Stimulated activated CD4-positive, alpha-beta T cell treated with anti-CD3 and anti-CD28 coated beads, Interleukin-15, amount 100 ng/mL, for 24 hours (primary cell): ENCODE data around the gene PEAK1.
A peak's percentile ranks its signal among the peaks of the same experiment; 100 is the strongest.

Experiments used
- DNase-seq: peaks from one replicate; pipeline ENCODE4 v3.0.0-alpha.2; 2020

Gene PEAK1

DNA sequence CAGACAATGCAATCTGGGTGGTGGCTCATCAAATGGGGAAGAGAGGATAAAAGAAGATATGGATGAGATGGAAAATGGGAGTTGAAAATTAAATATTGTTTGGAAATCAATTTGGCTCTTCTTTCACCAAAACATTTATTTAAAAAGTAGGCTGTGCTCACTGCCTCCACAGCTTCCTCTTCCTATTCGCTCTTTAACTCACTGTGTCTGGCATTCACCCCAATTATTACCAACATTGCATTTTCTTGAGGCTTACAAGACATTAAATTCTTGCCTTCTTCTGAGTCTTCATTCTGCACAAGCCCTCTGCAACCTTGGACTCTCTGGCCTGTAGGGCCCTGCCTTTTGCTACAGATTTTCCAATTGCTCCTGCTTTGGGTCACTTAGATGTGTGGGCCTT lies 296.1 kb downstream of the PEAK1 start:
- no peak for DNase-seq

DNA sequence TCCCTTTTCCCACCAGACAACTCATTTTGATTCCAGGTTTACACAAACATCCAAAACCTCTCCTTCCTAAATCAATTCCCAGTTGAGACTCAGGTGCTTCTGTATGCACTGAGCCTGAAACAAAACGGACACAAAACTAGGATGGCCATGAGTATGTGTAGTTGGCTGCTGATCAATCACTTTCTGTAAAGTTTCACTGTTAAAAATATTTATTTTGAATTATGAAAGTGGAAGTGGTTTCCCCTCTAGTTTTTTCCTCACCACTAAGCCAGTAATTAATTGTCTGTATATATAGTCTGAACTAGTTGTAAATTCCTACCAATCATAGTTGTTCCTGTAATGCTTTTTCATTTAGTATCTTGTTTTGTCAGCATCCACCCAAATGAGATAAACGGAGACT lies 297.3 kb downstream of the PEAK1 start:
- DNase-seq, result no peak

DNA sequence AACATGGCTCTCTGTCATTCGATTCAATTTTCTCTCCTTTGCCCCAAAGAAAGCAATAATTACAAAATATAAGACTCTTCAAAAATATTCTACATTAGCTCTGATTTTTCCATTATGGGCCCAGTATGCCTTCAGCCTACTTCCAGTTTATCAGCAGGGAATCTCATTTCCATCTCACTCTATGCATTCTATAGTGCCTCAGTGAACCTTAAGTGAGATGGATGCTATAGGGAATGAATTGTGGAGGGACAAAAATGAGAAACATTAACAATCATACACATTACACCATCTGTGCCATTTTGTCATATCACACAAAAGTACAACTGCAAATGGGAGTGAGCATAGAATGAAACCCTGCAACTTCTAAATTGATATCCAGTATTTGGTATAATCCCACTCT lies 298.3 kb downstream of the PEAK1 start:
- DNase-seq, result no peak

DNA sequence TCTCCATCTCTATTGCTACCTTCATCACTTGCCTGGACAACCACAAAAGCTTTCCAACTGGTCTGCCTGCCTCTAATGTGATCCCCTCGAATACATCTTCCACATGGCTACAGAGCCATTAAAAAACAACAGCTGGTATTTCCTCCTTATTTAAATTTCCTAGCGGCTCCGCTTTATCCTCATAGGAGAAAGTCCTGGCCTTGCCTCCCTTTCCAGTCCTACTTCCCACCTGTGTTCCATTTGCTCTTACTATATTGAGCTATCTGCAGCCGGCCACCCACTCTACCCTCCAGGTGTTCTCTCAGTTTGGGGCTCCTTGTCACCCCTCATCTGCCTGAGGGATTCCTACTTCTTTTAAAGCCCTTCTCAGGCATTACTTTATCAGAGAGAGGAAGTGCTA lies 299.3 kb downstream of the PEAK1 start:
- DNase-seq, result no peak

DNA sequence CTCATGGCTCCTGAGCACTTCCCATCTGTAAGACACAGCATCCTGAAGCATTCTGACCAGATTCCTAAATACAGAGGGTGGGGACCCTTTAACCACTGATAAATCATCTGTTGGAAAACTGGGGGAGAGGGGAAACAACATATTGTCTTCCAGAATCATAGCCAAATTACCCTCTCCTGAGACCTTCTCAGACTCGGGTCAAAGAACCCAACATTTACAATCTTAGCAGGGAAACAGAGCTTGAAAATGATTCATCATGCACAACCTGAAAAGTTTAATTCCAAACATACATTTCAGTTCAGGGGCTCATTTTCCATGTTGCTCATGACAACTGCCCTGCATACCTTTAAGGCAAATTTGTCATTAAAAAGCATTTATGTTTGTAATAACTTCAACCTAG lies 300.5 kb downstream of the PEAK1 start:
- no peak for DNase-seq

DNA sequence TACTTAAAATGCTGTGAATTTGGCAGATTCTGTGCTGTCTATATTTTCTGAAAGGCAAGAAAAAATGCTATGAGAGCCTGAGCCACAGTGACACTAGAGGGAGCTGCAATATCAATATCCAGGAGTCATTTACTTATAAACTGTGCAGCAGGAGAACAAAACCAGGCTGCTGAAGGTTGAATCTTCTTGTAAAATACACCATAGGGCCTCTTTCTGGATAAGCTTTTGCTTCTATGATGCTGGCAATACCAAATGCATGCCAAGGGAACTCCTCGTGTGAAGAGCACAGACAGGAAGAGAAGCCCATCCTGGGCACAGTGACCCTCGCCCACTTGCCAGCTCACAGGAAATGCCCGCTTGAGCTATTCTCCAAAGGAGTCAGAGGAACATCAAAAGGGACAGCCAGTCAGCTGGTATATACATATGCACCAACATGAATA lies 301.0 kb downstream of the PEAK1 start:
- DNase-seq, result peak; percentile 34

DNA sequence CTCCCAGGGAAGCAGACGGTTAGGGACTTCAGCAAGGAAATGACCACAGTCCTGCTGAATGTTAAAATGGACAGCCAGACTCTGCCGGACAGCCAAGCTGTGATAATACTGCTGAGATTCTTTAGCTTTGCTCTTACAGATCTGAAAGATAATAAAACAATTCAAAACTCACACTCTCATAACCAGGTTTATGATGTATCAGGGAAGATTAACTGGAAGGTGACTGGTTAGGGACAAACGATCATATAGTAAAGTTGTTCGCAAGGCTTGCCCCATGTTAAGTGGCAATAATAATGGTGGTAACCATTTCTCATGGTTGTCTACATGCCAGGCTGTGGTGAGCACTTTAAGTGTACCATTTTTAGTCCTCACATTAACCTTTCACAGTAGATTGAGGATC lies 304.7 kb downstream of the PEAK1 start:
- no peak for DNase-seq

DNA sequence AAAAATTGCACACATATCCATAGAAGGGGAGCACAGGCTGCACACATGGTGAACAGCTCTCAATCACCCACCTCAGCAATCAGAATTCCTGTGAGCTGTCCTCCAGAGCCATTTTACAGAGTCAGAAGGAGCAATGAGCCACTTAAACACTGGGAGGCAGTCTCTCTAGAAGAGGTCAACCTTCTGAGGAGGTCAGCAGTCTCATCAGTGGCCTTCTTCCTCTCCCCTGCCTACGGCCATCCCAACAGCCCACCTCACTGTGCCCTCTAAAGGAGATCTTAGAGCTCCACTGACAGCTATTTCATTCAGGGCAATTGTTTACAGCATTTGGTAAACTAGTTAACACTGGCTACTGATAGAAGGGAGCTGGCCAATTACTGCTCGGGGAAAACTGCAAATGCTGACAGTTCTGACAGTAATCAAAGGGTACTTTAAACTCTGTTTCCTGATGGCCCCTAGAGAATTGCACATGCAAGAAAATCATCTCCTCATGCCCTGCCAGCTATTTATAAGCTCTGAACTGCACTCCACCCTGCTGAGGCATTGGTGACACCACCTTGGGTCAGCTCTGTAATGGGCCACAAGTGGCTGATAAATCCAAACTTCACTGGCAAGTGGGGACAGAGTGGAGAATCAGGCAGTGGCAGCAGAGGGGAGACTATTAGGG lies 306.9 kb downstream of the PEAK1 start:
- DNase-seq, result no peak

DNA sequence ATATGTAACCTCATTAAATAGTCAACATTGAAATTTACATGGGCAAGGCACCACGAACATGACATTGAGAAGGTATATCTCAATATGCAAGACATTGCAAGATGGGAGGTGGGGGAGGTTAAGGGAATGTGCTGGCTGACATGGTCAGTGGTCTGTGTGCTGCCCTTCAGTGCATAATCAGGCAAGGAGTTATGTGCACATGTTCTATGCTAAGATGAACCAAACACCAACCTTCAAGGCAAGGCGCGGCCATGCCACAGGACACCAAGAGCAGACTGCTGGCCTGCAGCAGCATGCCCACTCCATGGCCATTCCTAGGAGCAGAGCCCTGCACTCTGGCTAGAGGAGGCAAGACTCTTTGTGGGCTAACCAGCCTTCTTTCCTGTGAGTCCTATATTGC lies 308.1 kb downstream of the PEAK1 start:
- no peak for DNase-seq

DNA sequence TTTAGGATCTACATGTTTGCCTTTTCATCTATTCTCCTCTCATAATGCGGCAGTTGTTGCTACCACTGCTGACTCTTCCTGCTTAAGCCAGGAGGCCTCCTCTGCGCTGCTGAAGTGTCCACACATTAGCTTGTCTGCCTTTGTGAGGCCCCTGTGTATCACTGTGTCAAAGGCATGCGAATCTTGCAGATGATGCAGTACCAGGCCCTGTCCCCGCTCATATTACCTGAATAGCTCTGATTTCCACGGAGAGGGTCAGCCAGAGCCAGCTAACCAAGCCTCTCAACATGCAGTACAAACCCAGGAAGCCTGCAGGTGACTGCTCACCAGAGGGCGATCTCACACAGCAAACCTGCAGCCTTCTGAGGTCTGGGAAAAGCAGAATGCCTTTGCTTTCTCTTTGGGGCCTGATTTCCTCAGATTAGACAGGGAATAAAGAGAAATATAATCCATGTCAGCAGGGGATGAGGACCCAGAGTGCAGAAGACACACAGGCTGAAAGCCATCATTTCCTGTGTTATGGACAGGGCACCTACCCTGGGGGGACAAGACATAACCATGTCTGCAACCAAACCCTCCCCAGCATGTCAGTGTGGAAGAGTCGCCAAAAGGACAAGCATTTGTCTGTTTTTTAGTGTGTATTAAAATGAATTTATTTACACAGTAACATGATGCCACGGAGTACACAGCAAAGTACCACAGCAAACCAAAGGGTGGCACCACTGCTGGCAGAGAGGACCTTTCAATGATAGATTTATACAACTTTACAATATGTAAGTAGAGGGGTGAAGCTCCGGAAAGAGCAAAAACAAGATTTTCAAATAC lies 312.2 kb downstream of the PEAK1 start:
- DNase-seq, result peak; percentile 50

DNA sequence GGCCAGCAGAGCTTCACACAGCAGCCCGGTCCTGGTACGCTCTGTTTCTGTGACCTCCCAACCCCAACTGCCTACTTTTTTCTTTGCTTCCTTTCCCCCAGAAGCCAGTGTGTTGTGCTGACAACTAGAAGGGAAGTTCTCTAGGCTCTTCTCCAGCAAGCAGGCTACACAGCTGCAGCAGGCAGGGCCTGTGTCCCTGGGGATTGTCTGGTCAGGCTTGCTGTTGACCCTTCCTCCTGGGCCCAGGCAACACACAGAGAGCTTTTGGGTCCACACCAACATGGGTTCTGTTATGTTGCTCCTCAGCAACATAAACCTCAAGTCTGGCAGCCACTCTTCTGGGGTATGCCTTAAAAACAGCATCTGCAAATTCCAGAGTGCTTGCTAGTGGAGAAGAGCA lies 312.8 kb downstream of the PEAK1 start:
- no peak for DNase-seq

DNA sequence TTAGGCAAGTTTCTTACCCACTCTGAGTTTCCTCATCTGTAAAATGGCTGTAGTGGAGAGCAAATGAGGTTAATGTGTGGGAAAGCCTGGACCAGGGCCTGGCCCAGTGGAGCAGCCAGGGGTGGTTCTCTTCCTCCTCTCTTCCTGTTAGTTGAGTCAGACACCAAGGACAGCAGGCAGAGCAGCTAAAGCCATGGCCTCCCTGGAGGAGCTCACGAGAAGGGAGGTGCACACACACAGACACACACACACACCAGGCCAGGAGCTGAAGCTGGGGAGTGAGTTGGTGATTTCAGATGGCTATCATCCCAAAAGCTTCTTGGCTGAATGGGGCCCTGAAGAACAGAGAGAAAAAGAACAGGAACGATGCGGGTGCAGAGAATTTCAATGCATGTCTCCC lies 315.7 kb downstream of the PEAK1 start:
- DNase-seq, result no peak

DNA sequence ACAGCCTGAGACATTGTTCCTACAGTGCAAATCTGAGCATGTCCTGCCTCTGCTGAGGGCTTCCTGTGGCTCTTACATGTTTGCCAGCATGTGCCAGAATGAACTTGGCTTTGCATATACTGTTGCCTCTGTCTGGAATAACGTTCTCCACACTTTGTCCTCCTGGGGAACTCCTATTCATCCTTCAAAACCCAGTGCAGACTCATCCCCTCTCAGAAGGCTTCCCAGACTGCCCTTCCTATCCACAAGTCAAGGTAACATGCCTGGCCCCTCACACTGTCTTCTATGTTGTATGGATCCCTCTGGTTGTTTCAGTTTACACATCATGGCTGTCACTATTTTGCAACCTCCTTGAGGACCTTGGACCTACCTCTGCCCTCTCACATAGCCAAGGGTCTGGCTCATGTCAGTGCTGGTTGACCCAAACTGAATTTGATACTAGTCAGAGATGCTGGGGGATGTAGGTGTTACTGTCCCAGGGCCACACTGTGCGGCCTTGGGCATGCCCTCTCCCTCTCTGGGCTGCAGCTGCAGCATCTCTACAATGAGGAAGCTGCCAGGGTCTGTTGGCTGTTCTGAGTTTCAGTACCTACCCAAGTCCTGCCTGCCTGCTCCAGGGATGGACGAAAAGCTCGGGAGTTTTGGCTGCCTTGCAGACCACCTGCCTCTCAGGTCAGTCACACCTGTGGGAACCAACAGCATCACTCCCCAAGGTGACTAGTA lies 320.0 kb downstream of the PEAK1 start:
- DNase-seq, result no peak

DNA sequence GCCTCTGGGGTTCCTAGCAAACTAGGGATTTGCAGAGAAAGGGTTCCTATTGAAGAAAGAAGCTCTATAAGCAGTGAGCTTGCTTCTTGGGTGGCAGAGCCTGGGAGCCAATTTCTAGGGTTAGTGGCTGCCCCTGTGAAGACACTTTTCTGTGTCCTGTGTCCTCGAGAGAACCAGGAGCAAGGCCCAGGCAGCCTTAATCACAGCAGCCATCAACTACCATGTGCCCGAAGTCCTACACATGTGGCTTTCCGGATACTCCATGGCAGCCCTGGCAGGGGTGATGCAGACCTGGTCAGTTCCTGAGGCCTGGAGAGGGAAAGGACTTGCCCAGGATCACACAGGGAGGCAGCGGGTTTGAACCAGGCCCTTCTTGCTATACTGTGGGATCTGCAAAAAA lies 321.3 kb downstream of the PEAK1 start:
- DNase-seq, result no peak

DNA sequence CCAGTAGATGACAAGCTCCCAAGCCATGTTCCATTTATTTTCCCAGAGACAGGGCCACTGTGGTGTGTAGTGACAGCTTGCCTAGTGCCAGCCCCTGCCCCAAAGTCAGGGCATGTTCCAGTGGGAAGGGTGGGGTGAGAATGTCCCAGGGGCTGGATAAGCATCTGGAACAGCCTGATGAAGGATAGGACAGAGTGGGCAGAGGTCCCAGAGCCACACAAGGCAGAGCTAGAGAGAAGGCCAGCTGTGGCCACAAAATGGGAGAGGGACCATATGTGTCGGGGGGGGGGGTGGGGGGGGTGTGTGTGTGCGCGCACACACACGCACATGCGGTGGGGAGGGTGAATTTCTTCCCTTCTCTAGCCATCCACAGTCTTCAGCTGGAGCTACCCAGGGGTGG lies 322.0 kb downstream of the PEAK1 start:
- DNase-seq, result no peak

DNA sequence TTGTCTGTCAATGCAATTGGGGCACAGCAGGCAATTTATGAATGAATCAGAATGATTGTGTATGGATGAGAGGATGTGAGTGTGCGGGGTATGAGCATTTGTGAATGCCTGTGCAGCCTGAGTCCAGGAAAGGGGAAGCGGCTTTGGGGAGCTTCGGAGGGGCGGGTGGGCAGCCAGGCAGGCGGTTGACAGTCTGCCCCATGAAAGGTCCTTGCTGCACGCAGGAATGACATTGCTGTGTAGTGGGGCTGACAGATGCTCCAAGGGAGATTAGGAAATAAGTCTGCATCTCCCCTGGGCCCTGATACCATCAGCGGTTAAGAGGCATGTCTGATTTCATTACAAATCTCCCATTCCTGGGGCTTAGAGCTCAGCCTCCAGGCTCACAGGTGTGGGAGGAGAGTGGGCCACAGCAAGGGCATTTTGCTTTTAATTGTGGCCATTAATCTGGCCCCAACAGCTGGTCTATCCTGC lies 322.6 kb downstream of the PEAK1 start:
- no peak for DNase-seq

DNA sequence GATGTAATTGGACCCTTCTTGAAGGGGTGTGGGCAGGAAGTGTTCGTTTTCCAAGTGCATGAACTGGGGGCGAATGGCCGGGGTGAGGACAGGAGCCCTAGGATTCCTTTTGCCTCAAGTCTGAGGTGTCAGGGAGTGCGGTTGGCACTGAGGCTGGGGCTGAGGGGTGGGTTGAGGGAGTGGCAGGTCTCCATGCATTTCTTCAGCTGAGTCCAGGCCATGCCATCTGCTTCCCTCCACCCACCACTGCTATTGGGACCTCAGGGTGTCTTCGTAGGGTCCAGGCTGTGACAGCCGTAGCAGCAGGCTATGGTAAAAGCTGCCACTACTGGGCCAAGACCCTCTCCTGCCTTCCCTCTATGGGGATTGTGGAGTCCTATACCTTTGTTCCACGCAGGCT lies 323.4 kb downstream of the PEAK1 start:
- DNase-seq, result no peak

DNA sequence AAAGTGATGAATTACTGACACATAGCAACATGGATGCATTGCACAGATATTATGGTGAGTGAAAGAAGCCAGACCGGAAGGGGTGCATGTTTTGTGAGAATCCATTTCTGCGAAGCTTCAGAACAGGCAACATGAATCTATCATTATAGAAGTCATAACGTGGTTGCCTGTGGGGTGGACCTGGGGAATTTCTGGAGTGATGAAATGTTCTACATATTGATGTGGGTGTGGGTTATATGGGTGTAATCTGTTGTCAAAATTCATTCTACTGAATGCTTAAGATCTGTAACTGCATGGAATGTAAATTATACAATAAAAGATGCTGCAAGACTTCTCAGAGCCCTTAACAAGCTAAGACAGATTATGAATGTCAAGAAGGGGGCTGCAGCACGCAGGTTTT lies 323.8 kb downstream of the PEAK1 start:
- DNase-seq, result no peak

DNA sequence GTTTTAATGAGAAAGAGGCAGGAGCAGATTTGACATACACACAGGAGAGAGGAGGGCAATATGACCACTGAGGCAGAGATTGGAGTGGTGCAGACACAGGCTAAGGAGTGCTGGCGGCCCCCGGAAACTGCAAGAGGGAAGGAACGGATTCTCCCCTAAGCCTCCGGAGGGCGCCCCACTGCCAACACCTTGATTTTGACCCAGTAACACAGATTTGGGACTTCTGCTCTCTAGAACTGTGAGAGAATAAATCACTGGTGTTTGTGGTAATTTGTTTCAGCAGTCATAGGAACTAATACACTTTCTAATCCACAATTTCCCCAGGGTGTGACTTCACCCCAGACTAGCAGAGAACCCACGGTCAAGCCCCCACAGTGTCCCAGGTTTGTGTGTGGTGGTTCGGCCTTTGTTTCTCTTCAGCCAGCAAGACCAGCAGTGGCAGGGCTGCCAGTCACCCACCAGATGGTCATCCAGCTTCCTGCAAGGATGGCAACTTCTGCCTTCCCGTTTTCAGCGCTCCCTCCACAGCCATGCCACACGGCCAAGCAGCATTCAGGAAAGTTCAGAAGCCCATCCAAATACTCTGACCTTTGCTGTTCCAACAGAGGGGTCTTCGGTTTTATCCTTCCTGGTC lies 325.4 kb downstream of the PEAK1 start:
- peak; percentile 30 for DNase-seq

DNA sequence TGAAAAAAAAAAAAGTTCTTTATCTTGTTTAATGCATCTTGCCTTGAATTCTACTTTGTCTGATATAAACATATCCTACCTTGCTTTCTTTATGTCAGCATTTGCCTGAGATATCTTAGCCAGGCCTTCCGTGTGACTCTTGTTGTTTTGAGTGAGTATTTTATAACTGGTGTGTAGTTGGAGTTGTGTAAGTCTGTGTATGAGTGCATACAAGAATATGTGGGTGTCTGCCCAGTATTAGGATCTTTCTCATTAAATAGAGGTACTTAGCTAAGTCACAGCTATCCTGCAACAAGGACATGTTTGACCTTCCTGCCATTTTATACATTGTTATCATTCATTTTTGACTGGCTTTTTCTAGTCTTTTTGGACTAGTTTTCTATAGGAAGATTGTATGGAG lies 326.5 kb downstream of the PEAK1 start:
- DNase-seq, result no peak

DNA sequence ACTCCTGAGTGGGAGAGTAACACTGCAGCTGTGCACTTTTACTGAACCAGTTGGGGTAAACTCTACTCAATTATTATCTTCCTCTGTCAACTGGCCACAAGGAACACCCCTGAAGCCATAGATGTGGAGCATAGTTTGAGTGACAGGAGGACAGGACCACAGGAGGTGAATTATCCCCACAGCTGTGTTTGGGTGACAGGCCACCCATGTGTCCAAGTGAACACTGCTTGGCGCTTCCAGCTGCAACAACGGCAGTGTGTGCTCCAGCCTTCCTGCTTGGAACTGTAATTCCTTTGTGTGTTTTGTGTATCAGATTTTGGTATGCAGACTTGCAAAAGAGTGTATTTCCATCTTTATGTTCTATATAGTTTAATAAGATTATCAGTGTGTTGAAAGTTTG lies 328.8 kb downstream of the PEAK1 start:
- DNase-seq, result no peak

DNA sequence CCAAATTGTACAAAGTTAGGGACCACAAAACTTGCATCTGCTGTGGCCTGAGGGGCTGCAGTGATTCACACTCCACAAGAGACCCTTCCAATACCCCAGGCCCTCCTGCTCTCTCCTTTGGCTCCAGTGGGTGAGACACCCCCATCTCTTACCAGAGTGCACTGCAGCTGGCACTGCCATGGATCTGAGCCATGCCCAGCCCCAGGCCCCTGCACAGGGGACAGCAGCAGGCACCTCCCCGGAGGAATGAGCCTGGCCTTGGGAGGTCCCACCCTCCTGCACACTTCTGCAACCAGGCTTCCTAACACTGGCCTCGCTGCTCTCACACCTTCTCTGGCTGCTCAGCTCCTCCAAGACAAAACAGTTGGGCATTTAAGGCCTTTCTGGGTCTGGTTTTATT lies 332.7 kb downstream of the PEAK1 start:
- DNase-seq, result no peak

DNA sequence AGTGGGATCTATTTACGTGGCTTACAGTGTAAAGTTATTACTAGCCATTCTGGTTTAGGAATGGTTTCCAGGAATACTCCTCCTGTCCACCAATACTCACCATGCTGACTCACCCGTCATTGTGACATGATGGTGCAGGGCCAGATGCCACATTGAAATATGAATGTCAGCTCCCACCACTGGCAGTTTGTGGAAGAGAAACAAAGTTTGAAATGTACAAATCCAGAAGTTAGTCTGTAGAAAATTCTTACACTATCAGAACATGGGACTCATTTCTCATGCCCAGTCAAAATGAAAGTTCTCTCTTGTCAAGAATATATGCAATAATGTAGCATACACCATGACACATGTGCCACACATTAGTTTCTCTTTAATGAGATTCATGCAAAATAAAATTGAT lies 334.6 kb downstream of the PEAK1 start:
- no peak for DNase-seq
